HG02840 (cell line): Measurements from ENCODE around the gene RNF175.

Source experiments
- ATAC-seq: cut with Tn5 transposase; IDR thresholded peaks from one replicate; pipeline ENCODE4 v1.9.1; 2021; ENCODE audit warnings: mild to moderate bottlenecking, moderate library complexity, moderate number of reproducible peaks; ENCODE audit not compliant: unreplicated experiment, low FRiP score

RNF175 gene

DNA sequence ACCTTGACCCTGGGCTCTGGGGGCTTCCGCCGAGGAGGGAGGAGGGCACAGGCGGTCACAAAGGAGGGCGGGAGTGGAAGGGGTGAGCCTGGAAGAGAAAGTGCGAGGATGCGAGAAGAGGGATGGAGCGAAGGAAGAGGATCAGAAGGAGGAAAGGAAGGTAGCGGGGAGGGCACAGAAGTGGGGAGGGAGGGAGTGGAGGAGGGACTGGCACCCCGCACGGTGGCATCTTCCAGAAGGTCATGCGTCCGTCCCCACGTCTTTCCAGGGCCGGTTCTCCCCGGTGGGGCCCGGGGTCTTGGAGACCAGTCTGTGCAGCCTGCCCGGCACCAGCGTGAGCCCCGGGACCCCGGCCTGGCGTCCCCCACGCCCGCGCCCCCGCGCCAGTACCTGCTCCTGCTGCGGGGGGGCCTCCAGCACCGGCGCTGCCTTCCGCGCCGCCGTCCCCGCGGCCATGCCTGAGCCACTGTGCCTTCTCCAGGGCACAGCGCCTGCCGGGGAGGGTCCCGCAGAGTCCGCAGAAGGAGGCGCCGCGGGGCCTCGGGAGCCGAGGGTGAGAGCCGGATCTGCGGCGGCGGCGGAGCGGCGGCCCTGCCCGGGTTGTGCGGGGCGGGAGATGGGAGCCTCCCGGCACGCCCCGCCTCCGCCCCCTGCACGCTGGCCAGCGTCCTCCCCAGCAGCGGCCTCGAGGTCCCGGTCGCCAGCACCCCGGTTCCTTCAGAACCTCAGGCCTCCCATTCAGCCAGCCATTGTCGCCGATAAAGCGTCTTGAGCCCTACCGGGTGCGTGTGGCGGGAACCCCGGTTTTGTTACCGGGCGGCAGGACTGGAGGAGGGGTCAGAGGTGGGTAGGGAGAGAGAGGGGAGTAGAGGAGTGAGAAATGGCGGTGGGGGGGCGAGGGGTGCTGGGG, at the start of gene RNF175:
RNF175 (minus strand) TSS at position 618 of the 910 bp plus-strand sequence; CDS start at position 456, 162 bp downstream.
- no peak for ATAC-seq

DNA sequence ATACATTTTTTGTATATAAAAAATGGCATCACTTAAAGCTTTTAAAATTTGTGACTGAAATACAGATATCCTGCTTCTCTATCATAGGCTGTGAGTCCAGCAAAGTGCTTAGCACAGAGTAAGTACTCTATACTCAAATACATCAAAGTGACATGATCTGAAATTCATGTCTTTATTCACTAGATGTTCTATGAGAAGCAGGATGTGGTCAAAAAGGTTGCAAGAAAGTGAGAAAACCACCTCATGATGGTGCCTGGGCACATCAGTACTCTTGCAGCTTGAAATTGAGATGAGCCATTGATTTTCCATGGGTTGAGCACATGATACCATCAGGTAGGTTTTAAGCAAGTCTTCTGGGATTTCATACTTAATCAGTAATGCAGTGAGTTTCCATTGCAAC, 49.5 kb upstream of the RNF175 start:
- no peak for ATAC-seq

DNA sequence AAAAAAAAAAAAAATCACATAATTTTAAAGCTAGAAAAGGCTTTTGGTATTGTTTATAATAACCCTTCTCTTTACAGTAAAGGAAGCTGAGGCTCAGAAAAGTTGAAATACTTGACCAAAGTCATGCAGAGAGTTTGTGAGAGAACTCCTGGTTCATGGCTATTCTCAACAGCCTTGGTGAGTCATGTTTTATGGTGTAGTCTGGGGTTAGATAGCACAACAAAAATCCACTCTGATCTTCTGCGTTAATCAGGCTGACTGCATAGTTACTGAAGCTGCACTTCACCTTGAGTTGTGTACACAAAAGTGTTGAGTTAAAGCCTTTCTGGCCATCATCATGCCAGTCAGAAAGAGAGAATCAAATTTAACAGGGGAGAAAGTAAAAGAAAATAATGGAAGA, 48.4 kb upstream of the RNF175 start:
- no peak for ATAC-seq

DNA sequence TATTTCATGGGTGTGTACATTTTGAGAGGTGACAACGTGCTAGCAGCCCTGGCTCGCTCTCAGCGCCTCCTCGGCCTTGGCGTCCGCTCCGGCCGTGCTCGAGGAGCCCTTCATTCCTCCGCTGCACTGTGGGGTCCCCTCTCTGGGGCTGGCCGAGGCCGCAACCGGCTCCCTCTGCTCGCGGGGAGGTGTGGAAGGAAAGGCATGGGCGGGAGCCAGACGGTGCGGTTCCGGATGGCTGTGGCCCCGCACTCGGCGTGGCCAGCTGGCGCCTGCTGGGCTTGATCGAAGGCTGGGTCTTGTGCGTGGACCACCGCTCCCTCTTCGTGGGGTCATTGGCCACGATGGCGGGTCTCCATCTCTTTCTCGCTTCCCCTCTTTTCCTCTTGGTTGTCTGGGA, 46.2 kb upstream of the RNF175 start:
- no peak for ATAC-seq

DNA sequence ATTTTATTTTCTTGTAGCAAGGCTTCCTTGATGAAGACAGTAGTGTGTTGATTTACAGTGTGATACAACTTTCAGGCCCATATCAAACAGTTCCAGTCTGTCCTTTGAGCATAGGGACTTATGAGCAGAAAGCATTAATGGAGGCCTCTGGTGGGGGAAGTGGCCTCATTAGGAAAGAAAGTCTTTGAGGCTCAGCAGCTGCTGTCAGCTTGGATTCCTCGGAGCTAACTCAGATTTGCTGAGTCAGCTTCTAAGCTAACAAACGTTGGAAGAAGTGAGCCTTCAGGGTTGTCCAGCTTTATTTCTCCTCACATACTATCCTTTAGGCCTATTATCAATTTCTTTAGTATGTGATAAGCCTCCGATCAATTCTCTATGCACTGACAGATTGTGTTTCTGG, 44.9 kb upstream of the RNF175 start:
- ATAC-seq, result no peak

DNA sequence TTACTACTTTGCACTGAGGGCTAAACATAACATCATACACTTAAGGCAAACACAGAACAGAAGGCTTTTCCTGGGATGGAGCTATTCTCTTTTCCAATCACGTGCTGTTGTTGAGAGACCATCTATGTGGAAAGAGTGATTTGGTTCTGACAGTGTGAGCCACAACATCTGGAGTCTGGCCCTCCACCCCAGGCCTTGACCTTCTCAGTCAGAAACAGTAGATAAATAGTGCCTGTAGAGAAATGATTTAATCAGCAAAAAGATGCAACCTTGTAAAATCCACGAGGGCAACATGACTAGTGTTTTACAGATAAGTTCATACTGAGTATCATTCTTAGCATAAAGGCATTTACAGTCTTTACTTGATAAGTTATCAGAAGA, 39.9 kb upstream of the RNF175 start:
- no peak for ATAC-seq

DNA sequence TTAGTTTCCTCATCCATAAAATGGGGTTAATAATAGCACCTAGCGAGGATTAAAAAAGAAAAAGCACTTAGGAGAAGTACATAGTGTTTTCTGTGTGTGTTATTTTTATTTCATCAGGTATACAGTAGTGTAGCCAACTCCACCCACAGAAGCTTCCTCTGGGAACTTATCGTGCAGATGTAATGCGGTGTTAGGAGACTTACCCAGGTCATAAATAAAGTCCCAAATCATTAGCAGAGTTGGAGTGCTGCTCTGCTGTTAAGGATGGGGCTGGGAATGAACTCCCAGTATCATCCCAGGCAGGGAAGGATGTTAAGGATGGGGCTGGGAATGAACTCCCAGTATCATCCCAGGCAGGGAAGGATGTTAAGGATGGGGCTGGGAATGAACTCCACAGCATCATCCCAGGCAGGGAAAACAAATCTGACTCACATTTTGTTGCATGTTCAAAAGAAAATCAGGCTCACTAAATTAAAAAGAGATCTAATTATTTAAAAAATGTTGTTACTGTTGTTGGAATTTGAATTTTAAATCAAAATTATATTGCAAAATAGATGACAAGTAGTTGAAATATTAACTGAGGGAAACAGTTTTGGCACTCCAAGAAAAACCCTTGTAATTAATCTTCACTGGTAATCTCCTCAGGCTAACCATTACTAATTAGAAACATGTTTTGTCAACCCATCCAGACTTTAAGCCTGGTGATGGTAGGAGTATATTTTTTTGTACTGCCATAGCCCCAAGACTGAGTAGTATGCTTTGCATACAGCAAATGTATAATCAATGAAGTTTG, 39.3 kb upstream of the RNF175 start:
- no peak for ATAC-seq

DNA sequence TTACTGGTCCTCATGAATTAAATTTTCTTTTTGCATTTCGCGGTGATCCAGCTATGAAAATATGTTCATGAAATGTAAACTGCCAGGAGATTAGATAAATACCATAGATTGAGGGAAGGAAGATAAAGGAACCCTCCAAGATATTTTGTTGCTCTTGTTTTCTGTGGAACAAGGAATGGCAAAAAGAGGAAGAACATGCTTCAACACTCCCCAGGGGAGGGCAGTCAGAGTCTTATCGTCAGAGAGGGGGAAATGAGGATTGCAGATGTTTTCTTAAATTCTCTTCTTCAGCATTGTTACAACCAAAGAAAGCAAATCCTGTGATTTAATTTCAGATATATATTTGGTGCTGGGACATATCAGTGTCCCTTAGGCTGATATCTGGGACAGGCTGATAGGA, 38.6 kb upstream of the RNF175 start:
- ATAC-seq, result no peak

DNA sequence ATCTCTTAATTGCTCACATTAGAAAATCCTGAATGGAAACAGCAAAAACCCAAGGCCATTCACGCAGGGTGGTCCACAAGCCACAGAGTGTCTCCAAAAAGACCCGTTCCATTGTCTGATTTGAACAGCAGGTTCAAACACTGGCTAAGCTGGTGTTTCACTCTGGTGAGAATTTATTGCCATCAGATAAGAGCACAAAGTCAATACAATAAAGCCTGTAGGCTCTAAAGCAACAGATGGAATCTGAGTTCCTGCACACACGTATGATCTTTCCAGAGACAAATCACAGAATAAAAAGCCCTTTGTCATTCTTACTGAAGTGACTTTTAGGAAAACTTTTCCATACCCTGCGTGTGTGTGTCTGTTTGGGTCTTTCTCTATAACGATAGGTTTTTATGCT, 34.2 kb upstream of the RNF175 start:
- ATAC-seq, result no peak

DNA sequence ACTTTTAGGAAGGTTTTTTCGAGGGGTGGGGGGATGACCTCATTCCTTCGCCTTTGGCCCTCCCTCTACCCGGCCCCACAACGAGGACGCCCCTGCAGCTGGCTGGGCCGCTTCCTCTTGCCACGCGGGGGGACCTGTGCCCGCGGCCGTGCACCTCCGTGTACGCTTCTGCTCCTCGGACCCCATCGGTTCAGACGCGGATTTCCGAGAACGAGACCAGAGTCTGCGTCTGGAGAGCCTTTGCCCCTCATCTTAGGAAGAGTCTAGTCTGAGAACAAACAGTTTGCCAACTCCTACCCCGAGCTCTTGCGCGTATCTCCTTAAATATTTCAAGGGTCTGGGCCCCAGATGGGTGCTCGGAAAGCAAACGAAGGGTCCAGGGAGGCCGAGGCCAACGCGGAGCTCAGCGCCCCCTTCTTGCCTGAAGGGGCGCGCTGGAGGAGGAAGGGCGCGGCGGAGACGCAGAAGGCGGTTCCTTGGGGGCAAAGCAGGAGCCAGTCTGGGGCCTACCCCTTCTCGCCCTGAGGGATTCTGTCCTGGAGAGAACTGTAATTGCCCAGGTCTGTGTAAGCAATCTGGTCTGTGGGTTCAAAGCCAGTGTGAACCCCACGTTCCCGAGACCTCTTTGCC, 32.9 kb upstream of the RNF175 start:
- ATAC-seq, result no peak

DNA sequence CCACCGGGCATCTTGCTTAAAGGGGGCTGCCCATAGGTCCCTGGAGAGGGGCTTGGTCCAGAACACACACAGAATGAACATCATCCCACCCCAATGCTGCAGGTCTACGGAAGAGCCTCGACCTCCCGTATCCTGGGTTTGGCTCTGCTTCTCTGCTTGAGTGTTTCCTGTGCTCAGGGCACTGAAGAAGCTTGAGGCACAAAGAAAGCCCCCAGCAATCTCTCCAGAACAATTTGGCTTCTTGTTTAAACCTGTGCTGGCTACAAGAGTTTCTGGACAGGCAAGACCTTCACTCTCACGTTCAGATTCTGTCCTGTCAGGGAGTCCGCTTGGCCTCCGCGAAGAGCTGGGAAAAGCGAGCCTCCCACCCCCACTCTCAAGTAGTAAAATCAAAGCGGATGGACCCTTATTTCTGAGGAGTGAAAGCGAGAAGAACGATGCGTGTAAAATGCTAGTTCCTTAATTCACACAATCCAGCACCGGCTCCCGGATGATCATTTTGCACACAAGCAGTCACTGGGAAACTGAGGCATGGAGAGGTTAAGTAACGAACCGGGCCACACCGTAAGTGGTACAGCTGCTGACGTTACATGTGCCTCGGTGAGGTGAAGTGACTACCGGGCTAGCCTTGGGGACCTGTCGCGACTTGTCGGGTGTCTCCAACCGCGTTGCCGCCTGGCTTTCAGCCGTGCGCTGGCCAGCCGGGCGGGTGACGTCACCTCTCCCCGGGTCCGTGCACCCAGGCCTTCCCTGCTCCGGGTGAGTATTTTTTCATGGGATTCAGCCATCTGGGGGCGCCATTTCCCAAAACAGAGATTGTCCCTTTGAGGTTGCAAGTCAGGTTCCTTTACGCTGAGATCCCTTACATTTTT, 32.2 kb upstream of the RNF175 start:
- no peak for ATAC-seq

DNA sequence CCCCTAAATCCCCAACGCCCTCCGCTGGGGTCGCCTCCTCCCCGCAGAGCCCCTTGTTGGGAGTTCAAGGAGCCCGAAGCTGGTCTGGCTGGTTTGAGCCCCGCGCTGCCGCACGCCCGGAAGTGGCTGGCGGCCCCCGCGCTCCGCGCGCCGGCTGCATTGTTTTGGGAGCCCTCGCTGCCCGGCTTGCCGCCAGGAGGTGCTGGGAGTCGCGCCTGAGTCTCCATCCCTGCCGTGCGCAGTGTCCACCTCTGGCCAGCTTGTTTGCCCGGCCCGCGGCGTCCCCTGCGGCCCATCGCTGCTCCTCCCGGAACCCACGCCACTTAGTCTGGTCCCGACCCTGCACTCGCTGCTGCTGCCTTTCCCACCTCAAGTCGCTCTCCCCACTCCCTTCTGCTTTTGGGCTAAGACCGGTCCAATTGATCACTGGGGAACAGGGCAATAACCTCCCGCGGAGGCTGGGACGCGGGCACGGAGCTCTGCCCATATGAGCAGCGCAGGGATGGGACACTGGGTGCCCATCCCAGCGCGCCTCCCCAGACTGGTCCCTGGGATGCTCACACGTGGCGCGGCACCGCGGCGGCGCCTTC, 31.2 kb upstream of the RNF175 start:
- no peak for ATAC-seq

DNA sequence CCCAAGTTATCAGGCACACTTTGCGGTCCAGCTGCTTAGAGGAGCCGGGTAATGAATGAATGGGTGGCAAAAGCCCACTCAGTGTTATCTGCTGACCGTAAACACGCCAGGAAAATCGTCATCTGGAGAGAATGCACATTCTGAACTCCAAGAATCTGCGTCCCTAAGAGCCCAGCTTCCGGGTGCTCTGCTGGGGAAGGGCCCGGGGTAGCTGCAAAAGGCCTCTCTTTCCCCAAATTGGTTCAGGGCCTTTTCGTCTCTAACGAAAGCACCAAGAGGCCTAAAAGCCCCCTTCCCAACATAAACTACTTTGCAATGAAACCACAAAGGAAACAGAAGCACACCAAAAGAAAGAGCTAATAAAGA, 30.7 kb upstream of the RNF175 start:
- ATAC-seq, result no peak

DNA sequence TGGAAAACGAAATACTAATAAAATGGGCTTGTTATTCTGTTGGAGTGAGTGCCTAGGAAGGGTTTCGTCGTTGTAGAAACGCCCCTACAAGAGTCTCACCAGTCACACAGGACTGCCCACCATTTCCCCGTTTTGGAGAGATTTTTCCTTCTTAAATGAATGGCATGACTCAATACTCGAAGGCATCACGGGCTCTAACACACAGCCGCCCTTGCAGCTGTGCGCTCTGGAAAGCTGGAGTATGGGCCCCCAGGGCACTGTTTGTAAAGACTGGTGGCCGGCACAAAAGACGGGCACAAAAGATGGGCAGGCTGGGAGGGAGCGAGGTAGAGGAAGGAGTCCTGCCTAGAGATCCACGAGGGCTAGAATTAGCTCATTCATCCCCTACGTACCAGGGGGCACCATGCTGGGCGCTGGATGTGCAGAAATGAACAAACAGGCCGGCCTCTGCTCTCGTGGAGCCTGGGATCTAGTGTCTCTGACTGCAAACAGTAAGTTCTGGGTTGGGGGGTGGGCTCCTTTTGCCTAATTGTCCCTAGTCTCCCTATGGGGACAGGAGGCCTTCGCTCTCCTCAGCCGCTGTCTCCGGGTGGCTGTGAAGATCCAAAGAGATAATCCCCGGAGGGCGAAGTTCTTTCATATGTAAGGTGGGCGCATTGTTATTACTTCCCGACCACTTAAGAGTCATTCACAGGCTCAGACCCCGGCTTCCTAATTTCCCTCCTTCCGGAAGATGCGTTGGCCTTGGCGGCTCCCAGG, 30.1 kb upstream of the RNF175 start:
- ATAC-seq, result no peak

DNA sequence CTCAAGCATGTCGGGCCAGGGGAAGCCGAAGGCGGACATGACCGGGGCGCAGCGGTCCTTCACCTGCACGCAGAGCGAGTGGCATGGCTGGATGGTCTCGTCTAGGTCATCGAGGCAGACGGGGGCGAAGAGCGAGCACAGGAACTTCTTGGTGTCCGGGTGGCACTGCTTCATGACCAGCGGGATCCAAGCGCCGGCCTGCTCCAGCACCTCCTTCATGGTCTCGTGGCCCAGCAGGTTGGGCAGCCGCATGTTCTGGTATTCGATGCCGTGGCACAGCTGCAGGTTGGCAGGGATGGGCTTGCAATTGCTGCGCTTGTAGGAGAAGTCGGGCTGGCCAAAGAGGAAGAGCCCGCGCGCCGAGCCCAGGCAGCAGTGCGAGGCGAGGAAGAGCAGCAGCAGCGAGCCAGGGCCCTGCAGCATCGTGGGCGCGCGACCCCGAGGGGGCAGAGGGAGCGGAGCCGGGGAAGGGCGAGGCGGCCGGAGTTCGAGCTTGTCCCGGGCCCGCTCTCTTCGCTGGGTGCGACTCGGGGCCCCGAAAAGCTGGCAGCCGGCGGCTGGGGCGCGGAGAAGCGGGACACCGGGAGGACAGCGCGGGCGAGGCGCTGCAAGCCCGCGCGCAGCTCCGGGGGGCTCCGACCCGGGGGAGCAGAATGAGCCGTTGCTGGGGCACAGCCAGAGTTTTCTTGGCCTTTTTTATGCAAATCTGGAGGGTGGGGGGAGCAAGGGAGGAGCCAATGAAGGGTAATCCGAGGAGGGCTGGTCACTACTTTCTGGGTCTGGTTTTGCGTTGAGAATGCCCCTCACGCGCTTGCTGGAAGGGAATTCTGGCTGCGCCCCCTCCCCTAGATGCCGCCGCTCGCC, 28.8 kb upstream of the RNF175 start, which contains the start of gene SFRP2:
SFRP2 (minus strand) TSS at position 671 of the 864 bp plus-strand sequence; CDS start at position 423, 248 bp downstream.
- ATAC-seq, result no peak

DNA sequence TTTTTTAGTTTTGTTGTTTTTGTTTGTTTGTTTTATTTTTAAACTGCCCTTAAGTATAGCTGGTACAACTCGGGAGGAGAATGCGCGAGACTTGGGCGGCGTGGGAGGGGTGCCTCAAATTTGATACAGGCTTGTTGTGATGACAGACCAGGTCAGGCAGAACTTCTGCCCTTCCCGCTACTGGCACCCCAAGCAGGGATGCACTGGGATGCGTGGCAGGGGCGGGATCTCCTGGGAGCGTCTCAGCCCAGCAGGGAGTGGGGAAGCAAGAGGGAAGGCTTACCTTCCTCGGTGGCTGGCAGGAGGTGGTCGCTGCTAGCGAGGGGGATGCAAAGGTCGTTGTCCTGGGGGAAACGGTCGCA, 28.2 kb upstream of the RNF175 start:
- no peak for ATAC-seq

DNA sequence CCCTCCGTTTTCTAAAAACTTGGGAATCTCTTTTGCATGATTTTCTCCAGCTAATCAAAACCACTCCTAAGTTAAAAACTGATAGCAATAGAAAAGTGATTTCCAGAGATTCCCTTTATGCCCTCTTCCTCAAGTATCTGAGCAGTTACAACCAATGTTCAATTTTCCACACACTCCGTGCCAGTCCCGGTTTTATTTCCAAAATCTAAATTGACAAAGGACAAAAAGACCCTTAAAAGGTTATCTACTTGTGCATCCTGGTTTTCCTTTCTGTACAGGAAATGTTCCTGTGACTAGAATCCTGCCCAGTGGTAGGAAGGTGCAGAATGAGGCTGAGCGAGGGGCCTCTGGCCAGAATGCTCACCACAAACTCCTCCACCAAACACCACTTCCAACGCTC, 27.8 kb upstream of the RNF175 start:
- no peak for ATAC-seq

DNA sequence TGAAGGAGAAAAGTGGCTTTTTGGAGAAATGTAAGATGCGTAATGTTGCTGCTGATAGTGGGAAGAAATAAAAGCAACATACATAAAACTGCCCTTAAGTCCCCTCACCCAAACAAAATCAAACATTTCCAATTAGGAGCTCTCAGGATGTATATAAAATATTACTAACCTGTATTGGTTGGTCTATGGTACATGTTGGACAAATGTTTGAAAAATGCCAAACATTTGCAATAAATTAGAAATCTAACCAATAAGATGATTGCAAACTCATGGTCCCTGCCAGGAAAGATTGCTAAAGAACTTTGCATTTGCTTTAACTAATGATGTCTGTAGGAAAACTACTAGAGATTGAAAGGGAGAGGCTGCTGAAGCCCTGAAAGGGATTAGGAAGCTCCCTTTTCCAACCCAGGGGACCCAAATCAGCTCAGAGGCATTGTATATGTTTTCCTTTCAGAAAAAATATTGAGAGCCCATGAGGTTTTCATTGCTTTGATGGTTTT, 27.3 kb upstream of the RNF175 start:
- no peak for ATAC-seq
